WTC11 (cell line): Measurements from ENCODE around the gene CHST11.

Experiments
- ATF3 ChIP-seq: sonication (generic); formaldehyde crosslinking; conservative IDR thresholded peaks from 2 replicates; pipeline ENCODE4 v1.8.1; 2022; ENCODE audit warnings: mild to moderate bottlenecking, missing genetic modification reagents
- CREB1 ChIP-seq: sonication (generic); formaldehyde crosslinking; IDR thresholded peaks from 2 replicates; pipeline ENCODE4 v1.8.0; 2023; ENCODE audit warnings: mild to moderate bottlenecking, missing genetic modification reagents
- CREM ChIP-seq: sonication (generic); formaldehyde crosslinking; IDR thresholded peaks from 2 replicates; pipeline ENCODE4 v1.8.1; 2022; ENCODE audit warnings: mild to moderate bottlenecking, missing genetic modification reagents, moderate library complexity
- CTCF ChIP-seq: fragments of 200-600 bp; IDR thresholded peaks from 2 replicates; pipeline ENCODE4 v1.8.0; 2022; ENCODE audit warnings: antibody characterized with exemption
- E2F5 ChIP-seq: sonication (generic); formaldehyde crosslinking; IDR thresholded peaks from 2 replicates; pipeline ENCODE4 v1.8.1; 2022; ENCODE audit warnings: mild to moderate bottlenecking, moderate library complexity, missing genetic modification reagents
- ESRRA ChIP-seq: sonication (generic); formaldehyde crosslinking; IDR thresholded peaks from 2 replicates; pipeline ENCODE4 v1.8.1; 2022; ENCODE audit warnings: mild to moderate bottlenecking, missing genetic modification reagents, borderline replicate concordance
- NR1H2 ChIP-seq: sonication (generic); formaldehyde crosslinking; IDR thresholded peaks from 2 replicates; pipeline ENCODE4 v1.9.0; 2021; ENCODE audit warnings: mild to moderate bottlenecking, moderate library complexity, missing genetic modification reagents
- PREB ChIP-seq: sonication (generic); formaldehyde crosslinking; IDR thresholded peaks from 2 replicates; pipeline ENCODE4 v1.8.1; 2022; ENCODE audit warnings: mild to moderate bottlenecking, missing genetic modification reagents, moderate library complexity, borderline replicate concordance
- ZNF232 ChIP-seq: sonication (generic); formaldehyde crosslinking; IDR thresholded peaks from 2 replicates; pipeline ENCODE4 v1.8.0; 2022; ENCODE audit warnings: mild to moderate bottlenecking, missing genetic modification reagents

- no peak for TF ChIP-seq PREB (CRISPR knock-in tag)
- TF ChIP-seq CTCF, result no peak
- TF ChIP-seq CREM (CRISPR knock-in tag), result no peak
- no peak for TF ChIP-seq CREB1 (CRISPR knock-in tag)
- TF ChIP-seq E2F5 (CRISPR knock-in tag), result no peak
- no peak for TF ChIP-seq ESRRA (CRISPR knock-in tag)
- no peak for TF ChIP-seq NR1H2
- TF ChIP-seq ATF3, result no peak
- no peak for TF ChIP-seq ZNF232
These were observed 235.9 kb downstream of the CHST11 start for GRCh38 chr12:104692557-104693218.
